Right lung (tissue), 5 donors: ENCODE measurements around the gene HSH2D. TPM values are rescaled to one million over a fixed set of nuclear protein-coding genes. Genes with fewer than 3 reads are reported as not detected.
A peak's percentile ranks its signal among the peaks of the same experiment; 100 is the strongest.

Experiments
- DNase-seq, 2 donors: peaks; one replicate each; pipeline ENCODE4 v3.0.0-alpha.2; 2013
- polyA plus RNA-seq, 5 donors: library from polyadenylated mRNA; unstranded; fragments of 120-200 nt; gene quantifications; one replicate each; pipeline versions ENCODE4 v1.2.1 to v1.2.3, GENCODE V29; 2013; ENCODE audit warnings: inconsistent platforms in 1 of 5, low replicate concordance in 1 of 5; ENCODE audit not compliant: insufficient read length in 5 of 5, insufficient read depth in 1 of 5

The HSH2D gene
- polyA plus RNA-seq, 5 donors: 1.2 to 2.4 (median 2.2) TPM

- DNase-seq: no peak
These were observed 50.0 kb downstream of the HSH2D start for GRCh38 chr19:16193466-16193865.

DNA sequence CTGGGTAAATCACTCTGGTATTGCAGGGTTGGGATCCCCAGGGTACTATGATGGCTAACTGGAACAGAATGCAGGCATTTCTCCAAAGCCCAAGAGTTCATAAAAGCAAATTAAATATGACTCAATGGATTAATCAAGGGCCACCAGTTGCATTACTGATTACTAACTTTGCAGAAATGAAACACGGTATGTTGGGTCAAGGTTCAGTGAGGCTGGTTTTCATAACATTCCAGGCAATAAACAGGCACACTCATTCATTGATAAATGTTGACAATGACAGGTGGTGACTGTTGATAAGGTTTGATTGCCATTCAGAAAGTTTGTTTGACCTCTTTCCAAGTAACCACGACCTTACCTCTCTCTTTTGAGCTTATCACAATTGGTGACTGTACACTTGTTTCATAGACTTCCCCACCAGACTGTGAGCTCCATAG is 53.7 kb downstream of the HSH2D start:
- DNase-seq: no peak

- DNase-seq: peak; percentile 96
These were observed 54.3 kb downstream of the HSH2D start, which contains the start of gene AP1M1 for GRCh38 chr19:16197622-16198369. AP1M1 (plus strand) TSS chr19:16197911; CDS start chr19:16198027, 116 bp downstream.

- no peak for DNase-seq
These were observed 54.8 kb downstream of the HSH2D start for GRCh38 chr19:16198370-16198651.

DNA sequence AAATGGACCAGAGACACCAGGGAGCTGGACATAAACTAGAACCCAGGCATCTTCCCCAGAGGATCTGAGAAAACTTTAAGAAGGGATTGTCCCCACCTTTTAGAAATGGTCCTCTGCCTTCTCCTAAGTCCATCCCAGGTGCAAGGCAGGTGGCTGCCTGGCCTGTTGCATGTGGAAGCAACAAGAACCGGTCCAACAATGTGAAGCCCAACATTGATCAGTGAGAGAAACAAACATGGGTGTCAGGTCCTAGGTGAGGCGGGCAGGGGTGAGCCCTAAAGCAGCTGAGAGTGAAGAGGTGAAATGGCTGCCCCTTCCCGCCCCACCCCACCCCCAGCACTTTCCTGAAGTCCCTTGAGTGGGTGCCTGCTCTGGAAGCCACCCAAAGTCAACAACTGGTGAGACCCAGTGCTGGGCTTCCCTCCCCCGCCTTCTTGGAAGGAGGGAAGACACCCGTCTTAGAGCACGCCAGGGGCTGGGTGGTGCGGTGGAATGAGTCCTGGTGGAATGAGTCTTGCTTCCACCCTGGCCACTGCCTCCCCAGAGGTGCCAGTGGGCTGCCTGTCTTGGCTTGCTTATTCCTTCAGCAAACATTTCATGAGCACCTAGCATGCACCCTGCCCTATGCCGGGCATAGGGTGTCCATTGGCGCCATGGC is 55.9 kb downstream of the HSH2D start:
- DNase-seq: peak; percentile 19 to 33

DNA sequence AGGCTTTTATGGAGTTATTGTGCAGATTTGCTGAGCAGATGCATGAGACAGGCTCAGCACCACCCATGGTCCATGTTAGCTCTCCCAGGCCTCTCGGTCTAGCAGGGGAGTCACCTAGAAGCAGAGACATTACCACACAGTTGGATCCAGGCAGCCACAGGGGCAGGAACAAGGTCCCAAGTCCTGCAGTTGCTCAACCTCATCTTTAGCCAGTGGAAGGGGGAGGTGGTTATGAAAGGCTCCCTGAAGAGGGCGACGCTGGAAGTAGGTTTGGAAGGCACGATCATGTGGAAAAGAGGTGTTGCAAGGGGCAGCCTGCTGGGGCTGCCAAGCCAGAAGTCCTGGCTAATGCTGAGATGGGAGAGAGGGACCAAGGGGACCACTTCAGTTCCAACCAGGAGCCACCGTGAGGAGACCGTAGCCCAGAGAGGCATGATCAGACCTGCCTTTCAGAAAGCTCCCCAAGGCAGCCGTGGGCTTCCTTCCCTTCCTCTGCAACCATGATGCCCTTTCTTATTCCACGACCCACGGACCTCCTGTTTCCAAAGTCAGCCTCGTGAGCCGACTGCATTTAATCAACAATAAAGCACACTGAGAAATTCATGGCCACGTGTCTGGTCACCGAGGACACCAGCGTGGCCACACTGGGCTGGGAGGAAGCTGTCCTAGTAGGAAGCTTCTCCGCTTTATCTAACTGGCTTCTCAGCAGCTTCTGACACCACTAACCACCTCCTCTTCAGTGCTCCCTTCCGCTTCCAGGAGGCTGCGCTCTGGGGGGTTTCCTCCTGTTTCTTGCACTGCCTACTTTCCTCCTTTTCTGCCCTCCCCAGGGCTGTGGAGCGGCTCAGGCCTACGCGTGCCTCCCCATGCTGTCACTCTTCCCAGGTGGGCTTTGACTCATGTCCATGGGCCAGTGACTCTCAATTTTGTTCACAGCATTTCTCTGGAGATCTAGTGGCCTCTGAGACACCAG is 56.8 kb downstream of the HSH2D start:
- DNase-seq: no peak

DNA sequence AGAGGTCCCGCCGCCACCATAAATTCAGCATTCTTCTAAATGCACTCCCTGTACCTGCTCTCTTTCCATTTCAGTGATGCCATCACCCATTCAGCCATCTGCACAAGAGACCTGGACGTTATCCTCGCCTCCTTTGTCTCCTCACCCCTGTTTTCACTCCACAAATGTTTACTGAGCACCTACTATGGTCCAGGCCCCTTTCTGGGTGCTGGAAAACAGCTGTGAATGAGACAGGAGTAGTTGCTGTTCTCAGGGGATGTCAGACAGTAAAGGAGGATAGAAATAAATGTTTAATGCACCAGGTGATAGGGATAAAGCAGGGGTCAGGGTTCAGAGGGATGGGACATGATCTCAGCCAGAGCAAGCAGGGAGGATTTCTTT is 57.5 kb downstream of the HSH2D start:
- no peak for DNase-seq

- no peak for DNase-seq
These were observed 59.1 kb downstream of the HSH2D start for GRCh38 chr19:16202320-16203255.

DNA sequence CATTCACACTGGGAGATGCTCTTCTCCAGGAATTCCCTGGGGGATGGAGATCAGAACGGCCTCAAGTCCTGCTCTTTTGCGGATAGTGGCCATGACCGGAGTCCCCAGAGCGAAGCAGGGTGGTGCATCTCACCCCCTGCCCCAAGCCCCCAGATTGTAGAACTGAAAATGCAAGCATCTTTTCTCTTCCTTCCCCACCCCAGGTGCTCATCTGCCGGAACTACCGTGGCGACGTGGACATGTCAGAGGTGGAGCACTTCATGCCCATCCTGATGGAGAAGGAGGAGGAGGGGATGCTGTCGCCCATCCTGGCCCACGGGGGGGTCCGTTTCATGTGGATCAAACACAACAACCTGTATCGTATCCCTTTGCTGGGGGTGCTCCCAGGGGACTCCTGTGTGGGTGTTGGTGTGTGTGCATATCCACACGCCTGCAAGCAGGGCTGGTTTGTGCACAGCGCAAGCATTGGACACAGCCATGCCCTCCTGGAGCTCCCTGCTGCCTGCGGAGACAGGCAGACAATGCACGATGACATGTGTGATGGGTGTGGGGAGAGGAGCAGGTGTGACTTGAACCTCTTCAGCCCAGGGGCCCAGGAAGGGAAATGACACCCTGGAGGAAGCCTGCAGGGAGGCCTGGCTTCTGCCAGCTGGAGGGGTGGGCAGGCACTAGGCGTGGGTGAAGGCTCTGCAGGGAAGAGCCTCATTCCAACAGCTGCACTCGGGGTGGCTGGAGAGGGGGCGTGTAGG is 59.9 kb downstream of the HSH2D start:
- DNase-seq: no peak

DNA sequence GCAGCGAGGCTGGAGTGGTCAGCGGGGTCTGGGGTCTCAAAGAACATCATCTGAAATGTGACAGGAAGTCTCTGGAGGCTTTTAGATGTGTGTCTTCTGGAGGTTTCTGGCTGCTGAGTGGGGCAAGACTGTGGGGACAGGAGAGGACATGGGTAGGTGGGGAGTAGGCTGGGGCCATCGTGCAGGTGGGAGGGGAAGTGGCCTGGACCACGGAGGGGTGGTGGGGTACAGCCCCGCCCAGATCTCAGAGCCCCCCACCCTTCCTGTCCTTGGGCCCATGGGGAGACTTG is 60.5 kb downstream of the HSH2D start:
- DNase-seq: no peak

- no peak for DNase-seq
These were observed 61.9 kb downstream of the HSH2D start for GRCh38 chr19:16205205-16206045.

GRCh38 chr19:16206046-16206605 is 62.6 kb downstream of the HSH2D start:
- DNase-seq: no peak

- no peak for DNase-seq
These were observed 63.2 kb downstream of the HSH2D start for GRCh38 chr19:16206637-16207036.

- no peak for DNase-seq
These were observed 63.6 kb downstream of the HSH2D start for GRCh38 chr19:16207063-16207462.

DNA sequence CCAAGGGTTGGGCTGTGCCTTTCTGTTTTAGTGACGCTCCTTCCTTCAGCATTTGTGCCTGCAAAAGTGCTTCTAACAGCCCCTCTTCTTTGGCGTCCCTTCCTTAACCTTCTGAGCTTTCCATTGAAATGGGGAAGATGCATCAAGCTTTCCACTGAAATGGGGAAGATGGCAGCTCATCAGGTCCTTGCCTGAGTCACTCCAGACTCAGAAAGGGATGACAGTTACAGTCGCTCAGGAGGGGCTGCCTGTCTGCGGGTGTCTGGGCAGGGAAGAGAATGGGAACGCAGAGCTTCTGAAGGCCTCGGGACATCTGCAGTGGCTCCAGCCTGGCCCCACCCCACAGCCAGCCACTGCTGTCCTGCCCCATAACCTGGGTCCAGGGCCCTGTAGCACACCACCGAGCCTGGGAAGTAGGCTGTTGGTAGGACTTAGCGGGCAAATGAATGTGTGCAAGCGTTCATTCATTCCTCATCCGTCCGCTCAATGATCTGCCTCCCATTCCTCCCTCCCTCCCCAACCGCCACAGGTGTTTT is 64.1 kb downstream of the HSH2D start:
- DNase-seq: no peak
